Hepatocyte (in vitro differentiated cells): ENCODE measurements around the gene PLCG1.

Experiments used
- EZH2 ChIP-seq: fragments of 200-600 bp; sonication (generic); IDR thresholded peaks from 2 replicates; pipeline ENCODE4 v1.6.1; 2016; ENCODE audit warnings: antibody characterized with exemption, mild to moderate bottlenecking, borderline replicate concordance
- TF ChIP-seq, protein P1 (sequence below): fragments of 200-600 bp; sonication (generic); IDR thresholded peaks from 2 replicates; pipeline ENCODE4 v1.5.1; 2016; ENCODE audit warnings: antibody characterized with exemption, mild to moderate bottlenecking; ENCODE audit not compliant: poor library complexity

- no peak for TF ChIP-seq EZH2
- TF ChIP-seq, protein P1, sequence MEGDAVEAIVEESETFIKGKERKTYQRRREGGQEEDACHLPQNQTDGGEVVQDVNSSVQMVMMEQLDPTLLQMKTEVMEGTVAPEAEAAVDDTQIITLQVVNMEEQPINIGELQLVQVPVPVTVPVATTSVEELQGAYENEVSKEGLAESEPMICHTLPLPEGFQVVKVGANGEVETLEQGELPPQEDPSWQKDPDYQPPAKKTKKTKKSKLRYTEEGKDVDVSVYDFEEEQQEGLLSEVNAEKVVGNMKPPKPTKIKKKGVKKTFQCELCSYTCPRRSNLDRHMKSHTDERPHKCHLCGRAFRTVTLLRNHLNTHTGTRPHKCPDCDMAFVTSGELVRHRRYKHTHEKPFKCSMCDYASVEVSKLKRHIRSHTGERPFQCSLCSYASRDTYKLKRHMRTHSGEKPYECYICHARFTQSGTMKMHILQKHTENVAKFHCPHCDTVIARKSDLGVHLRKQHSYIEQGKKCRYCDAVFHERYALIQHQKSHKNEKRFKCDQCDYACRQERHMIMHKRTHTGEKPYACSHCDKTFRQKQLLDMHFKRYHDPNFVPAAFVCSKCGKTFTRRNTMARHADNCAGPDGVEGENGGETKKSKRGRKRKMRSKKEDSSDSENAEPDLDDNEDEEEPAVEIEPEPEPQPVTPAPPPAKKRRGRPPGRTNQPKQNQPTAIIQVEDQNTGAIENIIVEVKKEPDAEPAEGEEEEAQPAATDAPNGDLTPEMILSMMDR = no peak
Observed at GRCh38 chr20:41142245-41142644, 4.9 kb downstream of the PLCG1 start.
